ENCODE results near the gene ZNF486. TPM values are rescaled to one million over a fixed set of nuclear protein-coding genes. Genes with fewer than 3 reads are reported as not detected.
"Not testable (repeated sequence)": the region's sequence is repeated elsewhere in the genome, so short reads cannot be mapped to it uniquely, and the experiment has no call there.

ZNF486 gene
- polyA plus RNA-seq, 5 donors, result 21.6 to 32.9 (median 25.5) TPM

GRCh38 chr19:20214366-20214765 lies 47.4 kb downstream of the ZNF486 start:
- DNase-seq, result not testable (repeated sequence)

GRCh38 chr19:20221605-20222004 lies 54.6 kb downstream of the ZNF486 start:
- DNase-seq, result not testable (repeated sequence)

GRCh38 chr19:20233105-20233504 lies 66.1 kb downstream of the ZNF486 start:
- no peak for DNase-seq

GRCh38 chr19:20235156-20235555 lies 68.1 kb downstream of the ZNF486 start:
- DNase-seq, result no peak

GRCh38 chr19:20237773-20238623 lies 71.0 kb downstream of the ZNF486 start:
- DNase-seq, result peak; percentile 87 to 92

- DNase-seq, result no peak
Measured at GRCh38 chr19:20243629-20244028, 76.6 kb downstream of the ZNF486 start.

- no peak for DNase-seq
Measured at GRCh38 chr19:20244356-20244755, 77.3 kb downstream of the ZNF486 start.

- DNase-seq, result no peak
Measured at GRCh38 chr19:20245309-20245708, 78.3 kb downstream of the ZNF486 start.

- DNase-seq, result peak; percentile 47 to 58
Measured at GRCh38 chr19:20247016-20247683, 80.1 kb downstream of the ZNF486 start.

- DNase-seq, result not testable (repeated sequence)
Measured at GRCh38 chr19:20248258-20248657, 81.2 kb downstream of the ZNF486 start.

Other genes with a start within 250 kb of the ZNF486 start
- gene ZNF682, start 127.7 kb upstream of the ZNF486 start, polyA plus RNA-seq (ENCODE audit: insufficient read depth in 1 of 5, insufficient read length in 5 of 5, low replicate concordance in 1 of 5), result 10 to 100 TPM; 21.4 to 31.0 (median 24.5) TPM
- 10 to 100 TPM; 23.4 to 36.1 (median 31.2) TPM for gene ZNF90, start 89.2 kb upstream of the ZNF486 start, polyA plus RNA-seq (ENCODE audit: insufficient read depth in 1 of 5, insufficient read length in 5 of 5, low replicate concordance in 1 of 5)

All from right lung (tissue), 5 donors.